Neural cell (in vitro differentiated cells): ENCODE data around the gene PTTG1. TPM values are rescaled to one million over a fixed set of nuclear protein-coding genes. Genes with fewer than 3 reads are reported as not detected.

Experiments used
- H2AFZ ChIP-seq: fragments of 200-600, 300-800 bp; sonication (generic), shearing (Covaris generic); 2 replicates; pipeline ENCODE4 v1.6.0; 2014; ENCODE audit warnings: low read depth, mild to moderate bottlenecking, antibody characterized with exemption, low read length, moderate library complexity
- H3F3A ChIP-seq: fragments of 200-600 bp; shearing (Covaris generic); 2 replicates; pipeline ENCODE4 v1.6.1; 2016; ENCODE audit warnings: mild to moderate bottlenecking, moderate library complexity, mixed read lengths, antibody characterized with exemption, low read length; ENCODE audit not compliant: insufficient read depth, poor library complexity, severe bottlenecking
- H3K27ac ChIP-seq: fragments of 200-600, 300-800 bp; sonication (generic), shearing (Covaris generic); 2 replicates; pipeline ENCODE4 v1.5.1; 2014; ENCODE audit warnings: mild to moderate bottlenecking, low read length, moderate library complexity
- H3K27me3 ChIP-seq: fragments of 300-800, 200-600 bp; sonication (generic), shearing (Covaris generic); 2 replicates; pipeline ENCODE4 v1.6.0; 2014; ENCODE audit warnings: mild to moderate bottlenecking, low read depth, low read length, moderate library complexity; ENCODE audit not compliant: insufficient read depth
- H3K36me3 ChIP-seq: fragments of 300-800, 200-600 bp; sonication (generic), shearing (Covaris generic); 2 replicates; pipeline ENCODE4 v1.5.1; 2014; ENCODE audit warnings: mild to moderate bottlenecking, antibody characterized with exemption, low read length, moderate library complexity; ENCODE audit not compliant: insufficient read depth
- H3K4me2 ChIP-seq: fragments of 300-800, 200-600 bp; sonication (generic), shearing (Covaris generic); 2 replicates; pipeline ENCODE4 v1.6.0; 2014; ENCODE audit warnings: mild to moderate bottlenecking, low read length
- H3K4me3 ChIP-seq: fragments of 300-800, 200-600 bp; sonication (generic), shearing (Covaris generic); 2 replicates; pipeline ENCODE4 v1.5.1; 2014; ENCODE audit warnings: mild to moderate bottlenecking, low read length, moderate library complexity
- H3K79me2 ChIP-seq: fragments of 200-600 bp; shearing (Covaris generic); replicated peaks from 2 replicates; pipeline ENCODE4 v1.6.0; 2014; ENCODE audit warnings: mild to moderate bottlenecking, low read length, moderate library complexity; ENCODE audit not compliant: insufficient read depth
- H3K9ac ChIP-seq: fragments of 300-800, 200-600 bp; sonication (generic), shearing (Covaris generic); 2 replicates; pipeline ENCODE4 v1.6.1; 2016; ENCODE audit warnings: mild to moderate bottlenecking, low read length, mixed read lengths
- H3K9me2 ChIP-seq: fragments of 200-600 bp; shearing (Covaris generic); 2 replicates; pipeline ENCODE4 v1.6.1; 2016; ENCODE audit warnings: mild to moderate bottlenecking, low read length, mixed read lengths; ENCODE audit not compliant: insufficient read depth
- H3K9me3 ChIP-seq: fragments of 200-600, 300-800 bp; sonication (generic), shearing (Covaris generic); 2 replicates; pipeline ENCODE4 v1.6.1; 2016; ENCODE audit warnings: mild to moderate bottlenecking, mixed run types, low read length, moderate library complexity, mixed read lengths
- H4K20me1 ChIP-seq: fragments of 200-600 bp; shearing (Covaris generic); 2 replicates; pipeline ENCODE4 v1.6.1; 2016; ENCODE audit warnings: mild to moderate bottlenecking, mixed run types; ENCODE audit not compliant: insufficient read depth
- EP300 ChIP-seq: fragments of 450-650 bp; conservative IDR thresholded peaks from 2 replicates; pipeline ENCODE4 v1.6.1; 2014; ENCODE audit warnings: antibody characterized with exemption, mild to moderate bottlenecking, moderate library complexity; ENCODE audit not compliant: poor library complexity, severe bottlenecking
- EZH2 ChIP-seq: fragments of 200-600, 300-800 bp; shearing (Covaris generic), sonication (generic); IDR thresholded peaks from 2 replicates; pipeline ENCODE4 v1.6.1; 2014; ENCODE audit warnings: antibody characterized with exemption, low read length, borderline replicate concordance, mild to moderate bottlenecking; ENCODE audit not compliant: insufficient read depth, poor library complexity, severe bottlenecking
- MXI1 ChIP-seq: fragments of 450-650 bp; conservative IDR thresholded peaks from 2 replicates; pipeline ENCODE4 v1.6.1; 2014; ENCODE audit warnings: antibody characterized with exemption, mild to moderate bottlenecking; ENCODE audit not compliant: poor library complexity, severe bottlenecking
- POLR2AphosphoS5 ChIP-seq: IDR thresholded peaks from 2 replicates; pipeline ENCODE4 v1.6.1; 2012
- RAD21 ChIP-seq: fragments of 450-650 bp; conservative IDR thresholded peaks from 2 replicates; pipeline ENCODE4 v1.6.1; 2014; ENCODE audit warnings: antibody characterized with exemption, mild to moderate bottlenecking, moderate library complexity
- SMC3 ChIP-seq: fragments of 450-650 bp; conservative IDR thresholded peaks from 2 replicates; pipeline ENCODE4 v1.6.1; 2014; ENCODE audit warnings: antibody characterized with exemption, mild to moderate bottlenecking, moderate library complexity; ENCODE audit not compliant: poor library complexity
- TAF1 ChIP-seq: IDR thresholded peaks from 2 replicates; pipeline ENCODE4 v1.6.1; 2012; ENCODE audit warnings: low read depth
- polyA plus RNA-seq: library from polyadenylated mRNA; depleted of rRNA; stranded (reverse); fragments of >200 nt; gene quantifications from 2 replicates; pipeline ENCODE4 v1.2.3, GENCODE V29; 2014
- TF ChIP-seq, protein P1 (sequence below): IDR thresholded peaks from 2 replicates; pipeline ENCODE4 v1.6.1; 2012; ENCODE audit warnings: borderline replicate concordance
- TF ChIP-seq, protein P2 (sequence below): fragments of 450-650 bp; IDR thresholded peaks from 2 replicates; pipeline ENCODE4 v1.5.1; 2014; ENCODE audit warnings: antibody characterized with exemption, mild to moderate bottlenecking, moderate library complexity; ENCODE audit not compliant: poor library complexity, severe bottlenecking

PTTG1 gene
- polyA plus RNA-seq, 1 donor from 2014 or later: 42.6 TPM

- H3K9me3 ChIP-seq: no peaks in the 10 kb centered on the region
- no peak overlapping the region for H3K4me2 ChIP-seq
- H3K9me2 ChIP-seq: no peaks in the 10 kb centered on the region
- H4K20me1 ChIP-seq: no peaks in the 10 kb centered on the region
- no peaks in the 10 kb centered on the region for H3K79me2 ChIP-seq
- no peak overlapping the region for H3K27ac ChIP-seq
- no peaks in the 10 kb centered on the region for H3K27me3 ChIP-seq
- H2AFZ ChIP-seq: no peak overlapping the region
- no peak overlapping the region for H3K4me3 ChIP-seq
- no peaks in the 10 kb centered on the region for H3F3A ChIP-seq
- TF ChIP-seq SMC3 (no peak), RAD21 (no peak), EP300 (no peak), POLR2AphosphoS5 (no peak), TAF1 (no peak), MXI1 (no peak), EZH2 (no peak)
- TF ChIP-seq, protein P1, sequence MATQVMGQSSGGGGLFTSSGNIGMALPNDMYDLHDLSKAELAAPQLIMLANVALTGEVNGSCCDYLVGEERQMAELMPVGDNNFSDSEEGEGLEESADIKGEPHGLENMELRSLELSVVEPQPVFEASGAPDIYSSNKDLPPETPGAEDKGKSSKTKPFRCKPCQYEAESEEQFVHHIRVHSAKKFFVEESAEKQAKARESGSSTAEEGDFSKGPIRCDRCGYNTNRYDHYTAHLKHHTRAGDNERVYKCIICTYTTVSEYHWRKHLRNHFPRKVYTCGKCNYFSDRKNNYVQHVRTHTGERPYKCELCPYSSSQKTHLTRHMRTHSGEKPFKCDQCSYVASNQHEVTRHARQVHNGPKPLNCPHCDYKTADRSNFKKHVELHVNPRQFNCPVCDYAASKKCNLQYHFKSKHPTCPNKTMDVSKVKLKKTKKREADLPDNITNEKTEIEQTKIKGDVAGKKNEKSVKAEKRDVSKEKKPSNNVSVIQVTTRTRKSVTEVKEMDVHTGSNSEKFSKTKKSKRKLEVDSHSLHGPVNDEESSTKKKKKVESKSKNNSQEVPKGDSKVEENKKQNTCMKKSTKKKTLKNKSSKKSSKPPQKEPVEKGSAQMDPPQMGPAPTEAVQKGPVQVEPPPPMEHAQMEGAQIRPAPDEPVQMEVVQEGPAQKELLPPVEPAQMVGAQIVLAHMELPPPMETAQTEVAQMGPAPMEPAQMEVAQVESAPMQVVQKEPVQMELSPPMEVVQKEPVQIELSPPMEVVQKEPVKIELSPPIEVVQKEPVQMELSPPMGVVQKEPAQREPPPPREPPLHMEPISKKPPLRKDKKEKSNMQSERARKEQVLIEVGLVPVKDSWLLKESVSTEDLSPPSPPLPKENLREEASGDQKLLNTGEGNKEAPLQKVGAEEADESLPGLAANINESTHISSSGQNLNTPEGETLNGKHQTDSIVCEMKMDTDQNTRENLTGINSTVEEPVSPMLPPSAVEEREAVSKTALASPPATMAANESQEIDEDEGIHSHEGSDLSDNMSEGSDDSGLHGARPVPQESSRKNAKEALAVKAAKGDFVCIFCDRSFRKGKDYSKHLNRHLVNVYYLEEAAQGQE: no peak
- TF ChIP-seq, protein P2, sequence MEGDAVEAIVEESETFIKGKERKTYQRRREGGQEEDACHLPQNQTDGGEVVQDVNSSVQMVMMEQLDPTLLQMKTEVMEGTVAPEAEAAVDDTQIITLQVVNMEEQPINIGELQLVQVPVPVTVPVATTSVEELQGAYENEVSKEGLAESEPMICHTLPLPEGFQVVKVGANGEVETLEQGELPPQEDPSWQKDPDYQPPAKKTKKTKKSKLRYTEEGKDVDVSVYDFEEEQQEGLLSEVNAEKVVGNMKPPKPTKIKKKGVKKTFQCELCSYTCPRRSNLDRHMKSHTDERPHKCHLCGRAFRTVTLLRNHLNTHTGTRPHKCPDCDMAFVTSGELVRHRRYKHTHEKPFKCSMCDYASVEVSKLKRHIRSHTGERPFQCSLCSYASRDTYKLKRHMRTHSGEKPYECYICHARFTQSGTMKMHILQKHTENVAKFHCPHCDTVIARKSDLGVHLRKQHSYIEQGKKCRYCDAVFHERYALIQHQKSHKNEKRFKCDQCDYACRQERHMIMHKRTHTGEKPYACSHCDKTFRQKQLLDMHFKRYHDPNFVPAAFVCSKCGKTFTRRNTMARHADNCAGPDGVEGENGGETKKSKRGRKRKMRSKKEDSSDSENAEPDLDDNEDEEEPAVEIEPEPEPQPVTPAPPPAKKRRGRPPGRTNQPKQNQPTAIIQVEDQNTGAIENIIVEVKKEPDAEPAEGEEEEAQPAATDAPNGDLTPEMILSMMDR: no peak
- H3K36me3 ChIP-seq: no peaks in the 10 kb centered on the region
- no peak overlapping the region for H3K9ac ChIP-seq
Measured at GRCh38 chr5:160377651-160378050, 44.0 kb upstream of the PTTG1 start.

- Histone ChIP-seq H3K79me2 (no peaks in the 10 kb centered on the region), H3K9me3 (no peaks in the 10 kb centered on the region), H3K9ac (no peak overlapping the region), H3K36me3 (no peaks in the 10 kb centered on the region), H3F3A (no peaks in the 10 kb centered on the region), H3K27me3 (no peaks in the 10 kb centered on the region), H3K4me3 (no peak overlapping the region), H4K20me1 (no peaks in the 10 kb centered on the region), H3K4me2 (no peak overlapping the region), H2AFZ (no peak overlapping the region), H3K27ac (no peak overlapping the region), H3K9me2 (no peaks in the 10 kb centered on the region)
- TF ChIP-seq RAD21 (no peak), EP300 (no peak), POLR2AphosphoS5 (no peak), MXI1 (no peak), EZH2 (no peak), TAF1 (no peak), SMC3 (no peak)
- TF ChIP-seq, protein P1: no peak
- TF ChIP-seq, protein P2: no peak
Measured at GRCh38 chr5:160378330-160378729, 43.3 kb upstream of the PTTG1 start.
